ENCODE data around the gene DCN. TPM values are rescaled to one million over a fixed set of nuclear protein-coding genes. Genes with fewer than 3 reads are reported as not detected.

DCN gene
- total RNA-seq, 1 experiment from 2014 or later = 2.0 TPM

DNA sequence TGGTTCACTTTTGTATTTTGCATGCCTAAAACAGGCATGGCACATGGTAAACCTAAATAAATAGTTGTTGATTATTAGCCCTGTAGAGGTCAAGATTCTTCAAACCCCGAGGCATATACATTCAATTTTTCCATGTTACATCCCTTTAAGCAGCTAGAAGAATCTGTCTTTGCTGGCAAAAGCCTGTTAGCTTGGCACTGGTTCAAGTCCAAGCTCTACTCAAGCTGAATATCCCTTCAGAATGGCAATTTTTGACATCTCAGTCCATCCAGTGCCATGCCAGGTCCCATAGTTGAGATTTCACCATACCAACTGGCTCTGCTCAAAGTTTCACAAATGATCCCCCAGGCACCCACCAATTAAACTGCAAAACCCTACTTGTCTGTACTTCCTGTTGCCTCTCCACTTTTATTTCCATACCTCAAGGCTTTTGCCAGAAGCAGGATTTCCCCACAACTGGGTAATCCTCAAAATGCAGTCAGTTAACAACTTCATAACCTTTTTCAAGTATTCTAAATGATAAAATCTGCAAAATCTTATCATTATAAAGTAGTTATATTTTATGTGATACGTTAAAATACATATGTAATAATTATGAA, 9.0 kb upstream of the DCN start (continued):
- TF ChIP-seq, protein P1, sequence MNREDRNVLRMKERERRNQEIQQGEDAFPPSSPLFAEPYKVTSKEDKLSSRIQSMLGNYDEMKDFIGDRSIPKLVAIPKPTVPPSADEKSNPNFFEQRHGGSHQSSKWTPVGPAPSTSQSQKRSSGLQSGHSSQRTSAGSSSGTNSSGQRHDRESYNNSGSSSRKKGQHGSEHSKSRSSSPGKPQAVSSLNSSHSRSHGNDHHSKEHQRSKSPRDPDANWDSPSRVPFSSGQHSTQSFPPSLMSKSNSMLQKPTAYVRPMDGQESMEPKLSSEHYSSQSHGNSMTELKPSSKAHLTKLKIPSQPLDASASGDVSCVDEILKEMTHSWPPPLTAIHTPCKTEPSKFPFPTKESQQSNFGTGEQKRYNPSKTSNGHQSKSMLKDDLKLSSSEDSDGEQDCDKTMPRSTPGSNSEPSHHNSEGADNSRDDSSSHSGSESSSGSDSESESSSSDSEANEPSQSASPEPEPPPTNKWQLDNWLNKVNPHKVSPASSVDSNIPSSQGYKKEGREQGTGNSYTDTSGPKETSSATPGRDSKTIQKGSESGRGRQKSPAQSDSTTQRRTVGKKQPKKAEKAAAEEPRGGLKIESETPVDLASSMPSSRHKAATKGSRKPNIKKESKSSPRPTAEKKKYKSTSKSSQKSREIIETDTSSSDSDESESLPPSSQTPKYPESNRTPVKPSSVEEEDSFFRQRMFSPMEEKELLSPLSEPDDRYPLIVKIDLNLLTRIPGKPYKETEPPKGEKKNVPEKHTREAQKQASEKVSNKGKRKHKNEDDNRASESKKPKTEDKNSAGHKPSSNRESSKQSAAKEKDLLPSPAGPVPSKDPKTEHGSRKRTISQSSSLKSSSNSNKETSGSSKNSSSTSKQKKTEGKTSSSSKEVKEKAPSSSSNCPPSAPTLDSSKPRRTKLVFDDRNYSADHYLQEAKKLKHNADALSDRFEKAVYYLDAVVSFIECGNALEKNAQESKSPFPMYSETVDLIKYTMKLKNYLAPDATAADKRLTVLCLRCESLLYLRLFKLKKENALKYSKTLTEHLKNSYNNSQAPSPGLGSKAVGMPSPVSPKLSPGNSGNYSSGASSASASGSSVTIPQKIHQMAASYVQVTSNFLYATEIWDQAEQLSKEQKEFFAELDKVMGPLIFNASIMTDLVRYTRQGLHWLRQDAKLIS (CRISPR knock-in tag; IDR thresholded peaks at IDR 0.05; ENCODE audit: borderline replicate concordance) = no peak
- TF ChIP-seq TP53 (CRISPR knock-in tag; IDR thresholded peaks at IDR 0.05) = no peak
- no peak for TF ChIP-seq SMAD3 (CRISPR knock-in tag; IDR thresholded peaks at IDR 0.05; ENCODE audit: borderline replicate concordance)
- no peak for TF ChIP-seq ETV6 (CRISPR knock-in tag; IDR thresholded peaks at IDR 0.05)
- TF ChIP-seq, protein P2, sequence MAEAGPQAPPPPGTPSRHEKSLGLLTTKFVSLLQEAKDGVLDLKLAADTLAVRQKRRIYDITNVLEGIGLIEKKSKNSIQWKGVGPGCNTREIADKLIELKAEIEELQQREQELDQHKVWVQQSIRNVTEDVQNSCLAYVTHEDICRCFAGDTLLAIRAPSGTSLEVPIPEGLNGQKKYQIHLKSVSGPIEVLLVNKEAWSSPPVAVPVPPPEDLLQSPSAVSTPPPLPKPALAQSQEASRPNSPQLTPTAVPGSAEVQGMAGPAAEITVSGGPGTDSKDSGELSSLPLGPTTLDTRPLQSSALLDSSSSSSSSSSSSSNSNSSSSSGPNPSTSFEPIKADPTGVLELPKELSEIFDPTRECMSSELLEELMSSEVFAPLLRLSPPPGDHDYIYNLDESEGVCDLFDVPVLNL (CRISPR knock-in tag; IDR thresholded peaks at IDR 0.05; ENCODE audit: borderline replicate concordance, low read depth) = no peak
- TF ChIP-seq, protein P3, sequence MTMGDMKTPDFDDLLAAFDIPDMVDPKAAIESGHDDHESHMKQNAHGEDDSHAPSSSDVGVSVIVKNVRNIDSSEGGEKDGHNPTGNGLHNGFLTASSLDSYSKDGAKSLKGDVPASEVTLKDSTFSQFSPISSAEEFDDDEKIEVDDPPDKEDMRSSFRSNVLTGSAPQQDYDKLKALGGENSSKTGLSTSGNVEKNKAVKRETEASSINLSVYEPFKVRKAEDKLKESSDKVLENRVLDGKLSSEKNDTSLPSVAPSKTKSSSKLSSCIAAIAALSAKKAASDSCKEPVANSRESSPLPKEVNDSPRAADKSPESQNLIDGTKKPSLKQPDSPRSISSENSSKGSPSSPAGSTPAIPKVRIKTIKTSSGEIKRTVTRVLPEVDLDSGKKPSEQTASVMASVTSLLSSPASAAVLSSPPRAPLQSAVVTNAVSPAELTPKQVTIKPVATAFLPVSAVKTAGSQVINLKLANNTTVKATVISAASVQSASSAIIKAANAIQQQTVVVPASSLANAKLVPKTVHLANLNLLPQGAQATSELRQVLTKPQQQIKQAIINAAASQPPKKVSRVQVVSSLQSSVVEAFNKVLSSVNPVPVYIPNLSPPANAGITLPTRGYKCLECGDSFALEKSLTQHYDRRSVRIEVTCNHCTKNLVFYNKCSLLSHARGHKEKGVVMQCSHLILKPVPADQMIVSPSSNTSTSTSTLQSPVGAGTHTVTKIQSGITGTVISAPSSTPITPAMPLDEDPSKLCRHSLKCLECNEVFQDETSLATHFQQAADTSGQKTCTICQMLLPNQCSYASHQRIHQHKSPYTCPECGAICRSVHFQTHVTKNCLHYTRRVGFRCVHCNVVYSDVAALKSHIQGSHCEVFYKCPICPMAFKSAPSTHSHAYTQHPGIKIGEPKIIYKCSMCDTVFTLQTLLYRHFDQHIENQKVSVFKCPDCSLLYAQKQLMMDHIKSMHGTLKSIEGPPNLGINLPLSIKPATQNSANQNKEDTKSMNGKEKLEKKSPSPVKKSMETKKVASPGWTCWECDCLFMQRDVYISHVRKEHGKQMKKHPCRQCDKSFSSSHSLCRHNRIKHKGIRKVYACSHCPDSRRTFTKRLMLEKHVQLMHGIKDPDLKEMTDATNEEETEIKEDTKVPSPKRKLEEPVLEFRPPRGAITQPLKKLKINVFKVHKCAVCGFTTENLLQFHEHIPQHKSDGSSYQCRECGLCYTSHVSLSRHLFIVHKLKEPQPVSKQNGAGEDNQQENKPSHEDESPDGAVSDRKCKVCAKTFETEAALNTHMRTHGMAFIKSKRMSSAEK (CRISPR knock-in tag; IDR thresholded peaks at IDR 0.05; ENCODE audit: borderline replicate concordance) = no peak
- no peak for TF ChIP-seq KAT7 (CRISPR knock-in tag; IDR thresholded peaks at IDR 0.05; ENCODE audit: borderline replicate concordance)

DNA sequence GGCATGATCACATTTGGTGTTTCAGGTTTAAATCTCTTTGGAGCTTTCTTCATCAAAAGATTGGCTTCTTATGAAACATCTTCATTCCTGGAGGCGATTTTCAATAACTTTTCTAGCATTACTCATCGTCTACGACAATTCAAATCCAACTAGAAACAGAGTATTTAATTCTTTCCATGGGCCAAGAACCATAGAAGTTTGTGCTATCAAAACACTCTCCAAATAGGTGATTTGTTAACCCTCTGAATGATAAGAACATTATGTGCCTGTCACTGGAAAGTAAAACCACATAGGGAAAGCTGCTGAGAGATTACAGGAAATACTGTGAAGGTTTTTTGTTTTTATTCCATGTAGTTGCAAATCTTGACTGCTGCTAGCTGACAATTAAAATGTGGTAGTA, 6.9 kb upstream of the DCN start:
- TF ChIP-seq GTF2I (CRISPR knock-in tag; conservative IDR thresholded peaks at IDR 0.05) (no peak), ZNF396 (CRISPR knock-in tag; IDR thresholded peaks at IDR 0.05; ENCODE audit: borderline replicate concordance) (no peak), KAT7 (CRISPR knock-in tag; IDR thresholded peaks at IDR 0.05; ENCODE audit: borderline replicate concordance) (no peak), SMAD3 (CRISPR knock-in tag; IDR thresholded peaks at IDR 0.05; ENCODE audit: borderline replicate concordance) (no peak)
- TF ChIP-seq, protein P4, sequence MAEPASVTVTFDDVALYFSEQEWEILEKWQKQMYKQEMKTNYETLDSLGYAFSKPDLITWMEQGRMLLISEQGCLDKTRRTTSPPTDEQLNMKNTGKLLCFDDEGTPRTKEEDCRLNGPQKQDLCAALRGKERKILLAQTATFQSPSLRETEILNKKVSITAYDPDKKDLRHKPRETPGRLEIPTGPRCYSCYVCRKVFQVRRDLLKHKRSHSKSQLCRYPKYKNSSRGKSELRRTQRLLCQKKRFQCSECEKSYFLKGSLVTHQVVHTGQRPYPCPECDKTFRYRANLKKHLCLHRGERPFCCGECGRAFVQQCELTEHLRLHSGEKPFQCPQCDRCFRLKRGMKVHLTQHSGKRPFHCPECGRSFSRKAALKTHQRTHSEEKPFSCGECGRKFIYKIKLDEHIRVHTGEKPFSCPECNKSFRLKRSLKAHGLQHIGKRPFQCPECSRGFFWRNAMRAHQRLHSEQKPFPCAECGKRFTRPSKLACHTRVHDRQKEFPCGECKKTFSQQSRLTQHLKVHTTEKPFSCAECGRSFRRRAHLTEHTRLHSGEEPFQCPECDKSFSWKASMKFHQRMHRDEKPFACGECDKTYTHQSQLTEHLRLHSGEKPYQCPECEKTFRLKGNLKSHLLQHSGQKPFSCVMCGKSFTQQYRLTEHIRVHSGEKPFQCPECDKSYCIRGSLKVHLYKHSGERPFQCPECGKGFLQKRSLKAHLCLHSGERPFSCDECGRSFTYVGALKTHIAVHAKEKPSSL (CRISPR knock-in tag; conservative IDR thresholded peaks at IDR 0.05) = no peak
- TF ChIP-seq, protein P5, sequence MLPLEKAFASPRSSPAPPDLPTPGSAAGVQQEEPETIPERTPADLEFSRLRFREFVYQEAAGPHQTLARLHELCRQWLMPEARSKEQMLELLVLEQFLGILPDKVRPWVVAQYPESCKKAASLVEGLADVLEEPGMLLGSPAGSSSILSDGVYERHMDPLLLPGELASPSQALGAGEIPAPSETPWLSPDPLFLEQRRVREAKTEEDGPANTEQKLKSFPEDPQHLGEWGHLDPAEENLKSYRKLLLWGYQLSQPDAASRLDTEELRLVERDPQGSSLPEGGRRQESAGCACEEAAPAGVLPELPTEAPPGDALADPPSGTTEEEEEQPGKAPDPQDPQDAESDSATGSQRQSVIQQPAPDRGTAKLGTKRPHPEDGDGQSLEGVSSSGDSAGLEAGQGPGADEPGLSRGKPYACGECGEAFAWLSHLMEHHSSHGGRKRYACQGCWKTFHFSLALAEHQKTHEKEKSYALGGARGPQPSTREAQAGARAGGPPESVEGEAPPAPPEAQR (CRISPR knock-in tag; IDR thresholded peaks at IDR 0.05) = no peak
- TF ChIP-seq, protein P6, sequence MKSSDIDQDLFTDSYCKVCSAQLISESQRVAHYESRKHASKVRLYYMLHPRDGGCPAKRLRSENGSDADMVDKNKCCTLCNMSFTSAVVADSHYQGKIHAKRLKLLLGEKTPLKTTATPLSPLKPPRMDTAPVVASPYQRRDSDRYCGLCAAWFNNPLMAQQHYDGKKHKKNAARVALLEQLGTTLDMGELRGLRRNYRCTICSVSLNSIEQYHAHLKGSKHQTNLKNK (CRISPR knock-in tag; IDR thresholded peaks at IDR 0.05) = no peak
- TF ChIP-seq, protein P3 (CRISPR knock-in tag; IDR thresholded peaks at IDR 0.05; ENCODE audit: borderline replicate concordance) = no peak
- TF ChIP-seq, protein P7, sequence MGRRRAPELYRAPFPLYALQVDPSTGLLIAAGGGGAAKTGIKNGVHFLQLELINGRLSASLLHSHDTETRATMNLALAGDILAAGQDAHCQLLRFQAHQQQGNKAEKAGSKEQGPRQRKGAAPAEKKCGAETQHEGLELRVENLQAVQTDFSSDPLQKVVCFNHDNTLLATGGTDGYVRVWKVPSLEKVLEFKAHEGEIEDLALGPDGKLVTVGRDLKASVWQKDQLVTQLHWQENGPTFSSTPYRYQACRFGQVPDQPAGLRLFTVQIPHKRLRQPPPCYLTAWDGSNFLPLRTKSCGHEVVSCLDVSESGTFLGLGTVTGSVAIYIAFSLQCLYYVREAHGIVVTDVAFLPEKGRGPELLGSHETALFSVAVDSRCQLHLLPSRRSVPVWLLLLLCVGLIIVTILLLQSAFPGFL (CRISPR knock-in tag; IDR thresholded peaks at IDR 0.05; ENCODE audit: borderline replicate concordance) = no peak
- ATAC-seq (no peak), DNase-seq (ENCODE audit: low spot score) (no peak)
- Mint-ChIP-seq H3K36me3 (no peaks in the 10 kb centered on the region), H3K9me3 (peaks cover 15% of the 10 kb centered on the region), H3K4me3 (no peak overlapping the region), H3K27me3 (ENCODE audit: low read depth) (no peaks in the 10 kb centered on the region; the same call in 1 of the 2 replicates), H3K27ac (no peak overlapping the region), H3K4me1 (no peaks in the 10 kb centered on the region)
- ChIA-PET POLR2A (no interaction called here), CTCF (no interaction called here)

Measured in WTC11 (cell line).